GM12892 (cell line): Measurements from ENCODE around the gene PCAT7.

Source experiments
- POLR2A ChIP-seq: IDR thresholded peaks from 2 replicates; pipeline ENCODE4 v1.6.1; 2011; ENCODE audit warnings: low read depth, low read length, control low read depth
- POLR2AphosphoS5 ChIP-seq: IDR thresholded peaks from 2 replicates; pipeline ENCODE4 v1.6.1; 2011; ENCODE audit warnings: low read depth, low read length, control low read depth

GRCh38 chr9:94577571-94577970 lies 22.7 kb downstream of the PCAT7 start:
- no peak for TF ChIP-seq POLR2A
- no peak for TF ChIP-seq POLR2AphosphoS5
